Ammon's horn (tissue), 1 donor: ENCODE measurements around the gene SSC5D.

Source experiments
- DNase-seq: peaks from one replicate; pipeline ENCODE4 v3.0.0-alpha.2; 2016; ENCODE audit warnings: low spot score

Gene SSC5D

DNA sequence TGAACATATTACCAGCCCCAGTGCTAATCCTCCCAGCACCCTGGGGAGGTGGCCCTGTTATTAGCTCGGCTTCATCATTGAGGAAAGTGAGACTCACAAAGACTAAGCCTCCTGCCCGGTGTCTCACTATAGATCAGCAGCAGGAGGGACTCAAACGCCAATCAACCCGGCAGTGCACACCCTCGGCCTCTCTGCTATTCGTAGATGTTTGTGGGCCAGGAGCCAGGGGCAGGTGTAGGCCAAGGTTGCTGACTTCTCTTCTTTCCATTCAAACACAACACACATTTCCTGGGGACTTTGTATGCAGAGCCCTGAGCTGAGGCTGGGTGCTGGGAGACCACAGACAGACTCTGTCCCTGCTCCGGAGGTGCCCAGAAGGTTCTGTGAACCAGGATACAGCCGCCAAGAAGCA lies 66.5 kb downstream of the SSC5D start:
- no peak for DNase-seq

DNA sequence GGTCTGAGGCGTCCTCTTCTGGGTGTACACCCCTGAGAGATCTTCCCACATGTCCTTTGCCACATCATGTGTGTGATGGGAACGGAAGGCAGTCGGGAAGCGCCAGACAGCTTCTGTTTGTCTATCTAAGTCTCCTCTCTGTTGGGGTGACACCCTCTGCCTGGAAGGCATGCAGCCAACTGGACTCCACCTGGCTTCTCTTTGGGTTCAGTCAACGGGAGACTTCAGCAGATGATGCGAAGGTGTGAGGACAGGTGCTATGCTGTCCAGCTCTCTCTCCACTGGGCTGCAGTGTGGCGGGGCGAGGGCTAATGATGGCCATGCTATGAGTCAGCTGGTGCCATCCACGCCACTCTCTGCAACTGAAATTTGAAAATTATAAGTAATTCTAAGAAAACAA lies 71.4 kb downstream of the SSC5D start:
- no peak for DNase-seq

DNA sequence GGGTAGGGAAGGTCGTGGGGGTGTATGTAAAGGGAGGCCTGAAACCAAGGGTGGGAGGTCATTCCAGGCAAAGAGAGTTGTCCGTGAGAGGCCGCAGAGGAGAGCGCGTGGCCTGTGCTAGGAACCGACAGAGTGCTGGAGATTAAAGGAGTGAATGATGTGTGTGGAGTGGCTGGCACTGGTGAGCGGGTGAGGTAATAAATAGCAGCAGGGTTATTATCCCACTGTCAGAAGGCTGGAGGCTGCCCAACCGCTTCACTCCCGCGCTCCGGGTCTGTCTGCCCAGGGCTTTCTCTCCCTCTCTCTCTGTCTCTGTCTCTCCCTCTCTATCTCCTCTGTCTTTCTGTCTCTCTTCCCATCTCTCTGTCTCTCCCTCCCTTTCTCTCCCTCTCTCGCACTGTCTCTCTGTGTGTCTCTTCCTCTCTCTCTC lies 75.0 kb downstream of the SSC5D start:
- no peak for DNase-seq

DNA sequence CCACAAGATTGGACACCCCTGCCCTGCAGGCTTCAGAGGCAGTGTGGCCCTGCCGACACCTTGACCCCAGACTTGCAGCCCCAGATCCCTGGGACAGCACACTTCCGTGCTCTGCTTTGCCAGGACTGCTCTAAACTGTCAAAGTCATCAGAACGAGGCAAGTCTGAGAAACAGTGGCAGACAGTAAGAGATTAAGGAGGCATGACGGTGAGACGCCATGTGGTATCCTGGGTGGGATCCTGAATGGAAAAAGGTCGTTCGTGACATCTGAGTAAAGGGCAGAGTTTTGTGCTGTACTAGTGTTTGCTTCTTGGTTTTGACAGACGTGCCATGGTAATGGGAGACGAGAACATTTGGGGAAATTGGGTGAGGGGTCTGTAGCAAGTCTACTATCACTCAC lies 78.6 kb downstream of the SSC5D start:
- DNase-seq, result no peak

DNA sequence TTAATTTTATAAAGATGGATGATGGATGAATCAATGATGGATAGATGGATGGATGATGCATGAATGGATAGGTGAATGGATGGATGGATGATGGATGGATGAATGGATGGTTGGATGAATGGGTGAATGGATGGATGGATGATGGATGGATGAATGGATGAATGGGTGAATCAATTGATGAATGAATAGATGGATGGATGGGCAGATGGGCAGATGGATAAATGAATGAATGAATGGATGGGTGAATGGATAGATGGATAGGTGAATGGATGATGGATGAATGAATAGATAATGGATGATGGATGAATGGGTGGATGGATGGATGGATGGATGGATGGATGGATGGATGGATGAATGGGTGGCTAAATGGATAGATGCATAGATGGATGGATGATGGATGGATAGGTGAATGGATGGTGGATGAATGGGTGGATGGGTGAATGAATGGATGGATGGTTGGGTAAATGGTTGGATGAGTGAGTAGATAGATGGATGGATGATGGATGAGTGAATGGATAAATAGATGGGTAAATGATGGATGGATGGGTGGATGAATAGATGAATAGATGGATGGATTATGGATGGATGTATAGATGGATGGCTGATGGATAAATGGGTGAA lies 79.6 kb downstream of the SSC5D start:
- DNase-seq, result no peak
